GM19397 (cell line): ENCODE results near the gene OVCA2.

Source experiments
- ATAC-seq: cut with Tn5 transposase; IDR thresholded peaks from one replicate; pipeline ENCODE4 v1.9.1; 2021; ENCODE audit warnings: mild to moderate bottlenecking, moderate library complexity; ENCODE audit not compliant: unreplicated experiment

Gene OVCA2

GRCh38 chr17:2041561-2042389 is at the start of gene OVCA2:
OVCA2 (plus strand) TSS chr17:2042022; CDS start chr17:2042048, 26 bp downstream.
- peak; percentile 95 for ATAC-seq

DNA sequence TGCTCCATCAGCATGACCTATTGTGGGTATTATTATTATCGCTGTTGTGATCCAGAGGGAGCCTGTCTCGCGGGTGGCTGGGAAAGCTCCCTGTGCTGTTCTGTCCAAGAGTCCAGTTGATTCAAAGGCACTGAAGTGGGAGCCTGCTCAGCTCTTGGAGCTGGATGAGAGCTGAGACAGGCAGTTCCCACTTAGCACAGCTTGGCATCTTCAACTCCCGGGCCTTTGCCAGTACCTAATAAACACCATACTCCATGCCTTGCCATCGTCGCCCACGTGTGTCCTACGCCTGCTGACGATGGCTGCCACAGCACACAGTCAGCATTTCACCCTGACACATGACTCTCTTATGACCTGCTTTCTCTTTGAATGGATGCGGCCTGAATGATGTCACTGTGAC is 49.3 kb upstream of the OVCA2 start:
- no peak for ATAC-seq

GRCh38 chr17:1994707-1995106 is 47.1 kb upstream of the OVCA2 start:
- no peak for ATAC-seq

DNA sequence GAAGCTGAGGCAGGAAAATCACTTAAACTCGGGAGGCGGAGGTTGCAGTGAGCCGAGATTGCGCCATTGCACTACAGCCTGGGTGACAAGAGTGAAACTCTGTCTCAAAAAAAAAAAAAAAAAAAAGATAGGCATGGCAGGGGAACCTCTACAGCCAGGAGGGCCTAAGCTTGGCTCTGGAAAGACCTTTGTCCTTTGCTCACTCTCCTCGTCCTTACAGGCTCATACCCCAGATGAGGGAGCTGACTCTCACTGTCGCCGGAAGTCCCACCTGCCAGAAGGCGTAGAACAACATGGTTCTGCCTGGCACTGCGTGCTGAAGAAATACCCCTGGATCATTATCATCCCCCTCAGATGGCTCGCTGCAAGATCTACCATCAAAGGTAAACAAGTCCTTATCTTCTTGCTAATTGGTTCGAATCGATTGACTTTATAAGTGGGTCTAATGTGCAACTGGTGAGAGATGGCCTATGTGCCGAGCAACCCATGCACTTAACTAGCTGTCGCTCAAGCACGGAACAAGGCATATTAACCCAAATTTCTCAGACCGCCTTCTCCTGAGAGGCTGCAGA is 46.4 kb upstream of the OVCA2 start:
- ATAC-seq: no peak

DNA sequence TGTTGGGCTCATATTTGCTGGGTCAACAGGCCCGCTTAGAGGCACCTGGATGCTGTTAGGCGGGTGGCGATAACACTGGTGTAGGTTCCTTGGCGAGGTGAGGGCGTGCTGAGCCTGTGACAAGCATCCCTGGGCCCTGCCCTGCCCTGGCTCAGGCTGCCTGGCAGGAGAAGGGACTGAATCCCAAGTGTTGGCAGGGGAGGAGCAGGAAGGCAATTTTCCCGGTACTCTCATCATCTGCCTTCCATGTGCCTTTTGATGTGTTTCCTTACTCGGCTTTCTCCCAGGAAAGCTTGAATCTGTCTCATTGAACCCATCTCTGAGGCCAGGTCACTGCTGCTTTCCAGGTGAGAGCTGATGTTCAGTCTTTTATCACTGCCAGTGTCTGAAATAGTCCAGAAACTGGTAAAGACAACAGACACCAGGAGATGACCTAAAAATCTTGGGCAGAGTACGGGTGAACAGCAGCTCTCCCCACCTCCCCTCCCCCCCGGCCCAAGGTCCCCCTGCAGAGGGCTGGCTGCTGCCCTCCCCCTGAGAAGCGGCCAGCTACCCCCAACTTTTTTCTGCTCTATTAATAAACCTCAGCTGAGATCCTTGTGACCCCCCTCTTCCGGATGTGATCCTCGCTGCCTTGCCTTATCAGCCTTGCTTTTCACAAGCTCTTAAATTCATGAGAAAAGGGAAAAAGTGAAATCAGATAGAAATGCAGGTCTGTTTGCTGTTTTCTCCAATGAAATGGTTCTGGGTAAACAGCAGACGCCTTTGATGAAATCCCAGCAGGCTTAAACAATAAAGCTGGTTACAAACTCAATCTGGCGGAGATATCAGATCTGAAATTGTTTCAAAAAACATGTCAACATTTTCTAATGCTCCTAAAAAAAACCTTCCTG is 45.7 kb upstream of the OVCA2 start:
- no peak for ATAC-seq

GRCh38 chr17:1996800-1997288 is 45.0 kb upstream of the OVCA2 start:
- no peak for ATAC-seq

- no peak for ATAC-seq
Measured at GRCh38 chr17:1997289-1997926, 44.4 kb upstream of the OVCA2 start.

DNA sequence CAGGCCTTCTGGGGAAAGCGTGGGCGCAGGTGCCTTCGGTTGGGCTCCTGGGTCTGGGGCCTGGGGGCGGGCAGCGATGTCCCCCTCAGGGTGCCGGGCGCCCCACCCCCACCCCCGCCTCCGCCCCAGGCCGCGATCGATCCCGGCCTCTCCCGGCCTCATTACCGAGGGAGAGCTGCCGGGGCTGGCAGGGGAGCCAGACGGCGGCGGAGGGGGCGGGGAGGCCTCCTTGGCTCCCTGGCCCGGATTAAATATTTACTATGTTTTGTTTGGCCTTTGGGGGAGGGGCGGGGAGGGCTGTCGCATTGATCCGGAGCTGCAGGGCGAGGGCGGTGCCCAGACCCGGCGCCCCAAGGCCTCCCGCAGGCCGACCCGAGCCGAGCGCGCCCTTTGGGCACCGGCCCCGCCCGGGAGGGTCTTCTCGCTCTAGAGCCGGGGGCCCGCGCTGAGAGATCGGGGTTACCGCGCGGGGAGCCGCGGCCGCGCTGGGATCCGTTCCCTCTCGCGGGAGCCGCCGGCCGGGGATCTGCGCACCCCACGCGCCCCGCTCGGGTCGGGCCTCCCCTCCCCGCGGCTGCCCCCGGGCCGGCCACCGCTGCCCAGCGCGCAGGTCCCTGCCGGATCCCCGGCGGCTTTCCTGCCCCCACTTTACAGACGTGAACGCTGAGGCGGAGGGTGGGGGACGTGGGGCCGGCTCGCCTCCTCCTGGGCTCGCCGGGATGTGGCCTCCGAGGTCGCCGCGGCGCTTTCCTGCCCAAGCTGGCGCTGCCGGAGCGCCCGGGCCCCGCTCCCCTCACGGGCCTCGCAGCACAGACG is 43.7 kb upstream of the OVCA2 start:
- no peak for ATAC-seq

GRCh38 chr17:1999557-2000251 is 42.1 kb upstream of the OVCA2 start:
- ATAC-seq: no peak

- no peak for ATAC-seq
Measured at GRCh38 chr17:2002767-2003329, 39.0 kb upstream of the OVCA2 start.

- ATAC-seq: no peak
Measured at GRCh38 chr17:2003525-2003924, 38.3 kb upstream of the OVCA2 start.

DNA sequence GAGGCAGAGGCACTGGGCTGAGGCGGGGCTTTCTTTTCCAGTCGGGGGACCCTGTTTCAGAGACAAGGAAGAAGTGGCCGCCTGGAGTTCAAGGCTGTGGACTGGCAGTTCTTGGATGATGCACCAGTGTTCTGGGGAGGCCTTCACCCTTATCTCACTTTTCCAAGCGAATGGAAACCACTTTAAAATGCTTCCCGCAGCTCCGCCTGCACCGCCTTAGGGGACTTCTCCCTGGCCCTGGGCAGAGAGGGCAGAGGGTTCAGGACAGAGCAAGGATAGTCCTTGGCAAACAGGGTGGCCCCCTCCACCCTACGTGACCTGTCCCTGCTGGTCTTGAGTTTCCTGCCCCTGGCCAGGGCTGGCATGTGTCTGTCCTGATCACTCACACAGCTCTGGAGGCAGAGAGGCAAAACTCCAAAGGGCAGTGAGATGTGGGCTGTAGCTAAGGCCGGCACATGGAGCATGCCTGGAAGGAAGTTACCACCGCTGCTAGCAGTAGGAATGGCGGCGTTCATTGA is 37.3 kb upstream of the OVCA2 start:
- no peak for ATAC-seq

DNA sequence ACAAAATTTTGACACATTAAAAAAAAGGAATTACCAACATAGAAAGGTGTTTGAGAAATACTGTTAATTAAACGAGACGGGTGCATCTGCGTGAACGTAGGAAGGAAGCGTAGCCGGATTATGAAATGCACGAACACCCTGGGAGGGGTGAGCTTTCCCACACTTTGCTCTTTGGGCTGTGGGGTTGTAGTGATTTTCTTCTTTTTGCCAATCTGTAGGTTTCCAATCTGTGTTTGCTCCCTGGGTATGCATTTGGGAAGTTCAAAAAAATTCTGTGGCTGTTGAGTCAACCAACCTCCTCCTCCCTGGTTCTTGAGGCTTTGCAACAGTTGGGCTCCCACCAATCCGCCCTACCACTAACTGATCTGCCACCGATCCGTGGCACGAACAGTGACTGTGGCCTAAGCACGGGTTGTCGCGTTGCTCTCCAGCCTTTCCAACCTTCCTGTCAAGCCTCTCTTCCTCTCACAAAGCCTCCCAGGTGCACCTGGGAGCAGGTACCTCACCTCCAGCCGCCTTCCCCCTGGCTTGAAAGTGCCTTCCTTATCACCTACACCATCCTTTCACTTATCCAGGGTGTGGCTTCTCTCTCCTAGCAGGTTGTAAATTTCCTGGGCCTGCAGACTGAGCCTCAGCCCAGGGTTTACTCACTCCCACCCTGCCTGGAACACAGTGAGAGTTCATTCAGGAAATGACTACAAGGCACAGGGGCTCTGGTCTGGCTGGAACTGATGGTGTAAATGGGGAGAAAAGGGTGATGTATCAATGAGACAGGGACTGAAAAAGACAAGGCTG is 33.3 kb upstream of the OVCA2 start:
- ATAC-seq: no peak

GRCh38 chr17:2009737-2010136 is 32.1 kb upstream of the OVCA2 start:
- ATAC-seq: no peak

- no peak for ATAC-seq
Measured at GRCh38 chr17:2011411-2012371, 30.1 kb upstream of the OVCA2 start.

DNA sequence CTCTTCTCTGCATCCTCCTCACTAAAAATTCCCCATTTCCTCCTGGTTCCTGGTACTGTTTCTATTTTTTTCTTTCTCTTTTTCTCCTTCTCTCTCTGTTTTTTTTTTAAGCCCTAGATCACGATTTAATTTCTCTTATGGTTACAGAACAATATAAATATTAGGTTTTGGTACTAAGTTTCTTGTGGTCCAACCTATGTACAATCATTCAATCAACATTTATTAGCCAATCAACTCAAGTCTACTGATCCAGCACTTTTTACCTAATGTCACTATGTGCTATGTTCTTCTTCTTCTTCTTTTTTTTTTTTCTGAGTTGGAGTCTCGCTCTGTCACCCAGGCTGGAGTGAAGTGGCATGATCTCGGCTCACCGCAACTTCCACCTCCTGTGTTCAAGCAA is 29.3 kb upstream of the OVCA2 start:
- no peak for ATAC-seq
